Activated naive CD4-positive, alpha-beta T cell treated with anti-CD3 and anti-CD28 coated beads for 36 hours (primary cell): ENCODE results near the gene RRM1. TPM values are rescaled to one million over a fixed set of nuclear protein-coding genes. Genes with fewer than 3 reads are reported as not detected.
A peak's percentile ranks its signal among the peaks of the same experiment; 100 is the strongest.
"Not testable (repeated sequence)": the region's sequence is repeated elsewhere in the genome, so short reads cannot be mapped to it uniquely, and the experiment has no call there.

Experiments used
- CTCF ChIA-PET: fragments of 350-600 bp; sonication (Branson Sonifier 250); formaldehyde crosslinking; loops from one replicate; lab custom pipeline; 2021; ENCODE audit warnings: antibody characterized with exemption; lab: Charles Lee
- DNase-seq: peaks from one replicate; pipeline ENCODE4 v3.0.0-alpha.2; 2020
- H3K27ac Mint-ChIP-seq: one replicate; pipeline ENCODE4 v1.8.0; 2021; ENCODE audit warnings: mild to moderate bottlenecking, mixed read lengths
- H3K27me3 Mint-ChIP-seq: one replicate; pipeline ENCODE4 v1.8.0; 2021; ENCODE audit warnings: low read depth, mixed read lengths
- H3K36me3 Mint-ChIP-seq: one replicate; pipeline ENCODE4 v1.8.0; 2021; ENCODE audit warnings: low read depth, mixed read lengths
- H3K4me1 Mint-ChIP-seq: one replicate; pipeline ENCODE4 v1.8.0; 2021; ENCODE audit warnings: low read depth, mixed read lengths
- H3K4me3 Mint-ChIP-seq: one replicate; pipeline ENCODE4 v1.8.0; 2021; ENCODE audit warnings: mild to moderate bottlenecking, moderate library complexity, mixed read lengths
- H3K9me3 Mint-ChIP-seq: one replicate; pipeline ENCODE4 v1.8.0; 2021; ENCODE audit warnings: mixed read lengths
- intact Hi-C: fragments of 100-400 bp; cut with micrococcal nuclease; formaldehyde crosslinking; loops from one replicate; pipeline ENCODE4 v1.15.1; 2023
- total RNA-seq, 2 experiments: library from RNA; stranded (reverse); gene quantifications; one replicate each; pipeline ENCODE4 v1.2.3, GENCODE V29; 2021

Gene RRM1
- total RNA-seq, 2 experiments from 2014 or later: 296 to 311 TPM

DNA sequence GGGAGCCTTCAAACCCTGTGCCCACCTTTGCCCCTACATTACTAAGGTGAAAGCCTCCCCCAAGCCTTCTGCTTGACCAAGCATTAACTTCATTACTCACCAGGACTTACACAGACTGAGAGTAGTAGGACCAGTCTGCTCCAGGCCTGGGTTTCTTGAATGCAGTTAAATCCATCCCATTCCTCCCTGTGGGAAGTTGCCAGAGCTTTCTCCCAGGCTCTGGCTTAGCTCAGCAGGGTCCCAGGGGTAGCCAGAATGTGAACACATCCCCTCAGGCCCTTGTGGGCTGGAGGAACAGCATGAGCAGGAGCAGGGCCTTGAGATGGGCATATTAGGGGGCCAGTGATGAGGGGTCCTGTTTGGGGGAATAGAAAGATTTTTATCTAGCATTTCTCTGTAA, 59.9 kb downstream of the RRM1 start:
- no peak for DNase-seq
- Mint-ChIP-seq H3K36me3 (no peaks in the 10 kb centered on the region), H3K9me3 (no peaks in the 10 kb centered on the region), H3K27me3 (no peaks in the 10 kb centered on the region), H3K4me3 (no peak overlapping the region), H3K4me1 (no peaks in the 10 kb centered on the region), H3K27ac (no peak overlapping the region)
- intact Hi-C loops: loop anchor here (5.0 kb wide), 1 partner anchor 52 kb away; no protein-coding TSS in a partner anchor
- CTCF ChIA-PET: no interaction called here

DNA sequence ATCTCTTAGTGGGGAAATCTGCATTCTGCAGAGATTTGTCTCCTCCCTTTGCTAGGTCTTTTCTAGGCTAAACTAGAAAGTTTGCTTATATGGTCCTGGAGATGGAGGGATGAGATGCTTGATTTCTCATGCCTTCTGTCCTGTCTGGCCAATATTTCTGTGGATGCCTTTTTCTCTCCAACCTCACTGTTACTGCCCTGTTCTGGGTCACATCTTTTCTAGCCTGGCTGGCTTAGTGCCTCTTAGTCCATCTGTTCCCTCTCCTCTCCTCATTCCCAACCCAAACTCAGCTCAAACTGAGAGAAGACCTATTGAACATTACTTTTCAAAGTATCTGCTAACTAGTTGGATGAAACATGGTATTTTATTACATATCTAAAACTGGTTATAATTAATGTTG, 62.0 kb downstream of the RRM1 start:
- intact Hi-C loops: no loop called here
- no peak for DNase-seq
- Mint-ChIP-seq H3K4me1 (no peaks in the 10 kb centered on the region), H3K9me3 (no peaks in the 10 kb centered on the region), H3K36me3 (no peaks in the 10 kb centered on the region), H3K27ac (no peak overlapping the region), H3K4me3 (no peak overlapping the region), H3K27me3 (no peaks in the 10 kb centered on the region)
- CTCF ChIA-PET: no interaction called here

DNA sequence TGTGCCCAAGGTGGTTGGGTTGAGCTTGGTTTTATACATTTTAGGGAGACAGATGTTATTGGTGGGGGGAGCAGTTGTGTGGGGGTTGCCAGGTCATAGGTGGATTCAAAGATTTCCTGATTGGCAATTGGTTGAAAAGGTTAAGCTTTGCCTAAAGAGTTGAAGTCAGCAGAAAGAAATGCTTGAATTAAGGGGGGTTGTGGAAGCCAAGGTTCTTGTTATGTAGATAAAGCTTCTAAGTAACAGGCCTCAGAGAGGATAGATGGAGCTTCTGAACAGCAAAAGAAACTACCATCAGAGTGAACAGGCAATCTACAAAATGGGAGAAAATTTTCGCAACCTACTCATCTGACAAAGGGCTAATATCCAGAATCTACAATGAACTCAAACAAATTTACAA, 64.2 kb downstream of the RRM1 start:
- H3K4me1 Mint-ChIP-seq, H3K27me3 Mint-ChIP-seq, CTCF ChIA-PET, H3K36me3 Mint-ChIP-seq, H3K9me3 Mint-ChIP-seq, H3K27ac Mint-ChIP-seq, H3K4me3 Mint-ChIP-seq, intact Hi-C loops, DNase-seq: not testable (repeated sequence)

DNA sequence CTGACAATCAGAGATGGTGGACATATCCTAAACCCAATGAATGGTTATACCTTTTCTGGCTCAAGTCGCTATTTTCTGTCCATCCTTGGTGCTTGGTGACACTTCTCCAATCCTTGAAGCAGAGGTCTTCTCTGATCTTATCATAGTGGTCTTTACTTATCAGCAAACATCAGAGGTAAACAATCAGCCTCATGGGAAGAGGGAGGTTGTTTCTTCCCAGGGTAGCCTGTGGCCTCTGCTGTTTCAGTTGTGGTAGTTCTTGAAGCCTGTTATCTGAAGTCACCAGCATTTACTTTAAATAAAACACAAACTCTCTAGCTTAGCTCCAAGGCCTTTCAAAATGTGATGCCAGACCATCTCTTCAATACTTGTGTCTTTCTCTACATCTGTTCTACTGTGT, 66.7 kb downstream of the RRM1 start:
- CTCF ChIA-PET: interaction anchor here (1.3 kb wide), 1 partner anchor 26 kb away, joined by 5 read pairs; no protein-coding TSS in a partner anchor
- DNase-seq: no peak
- intact Hi-C loops: no loop called here
- peaks cover 5% of the 10 kb centered on the region for H3K4me1 Mint-ChIP-seq
- H3K36me3 Mint-ChIP-seq: no peaks in the 10 kb centered on the region
- no peak overlapping the region for H3K27ac Mint-ChIP-seq
- no peaks in the 10 kb centered on the region for H3K27me3 Mint-ChIP-seq
- no peaks in the 10 kb centered on the region for H3K9me3 Mint-ChIP-seq
- no peak overlapping the region for H3K4me3 Mint-ChIP-seq

DNA sequence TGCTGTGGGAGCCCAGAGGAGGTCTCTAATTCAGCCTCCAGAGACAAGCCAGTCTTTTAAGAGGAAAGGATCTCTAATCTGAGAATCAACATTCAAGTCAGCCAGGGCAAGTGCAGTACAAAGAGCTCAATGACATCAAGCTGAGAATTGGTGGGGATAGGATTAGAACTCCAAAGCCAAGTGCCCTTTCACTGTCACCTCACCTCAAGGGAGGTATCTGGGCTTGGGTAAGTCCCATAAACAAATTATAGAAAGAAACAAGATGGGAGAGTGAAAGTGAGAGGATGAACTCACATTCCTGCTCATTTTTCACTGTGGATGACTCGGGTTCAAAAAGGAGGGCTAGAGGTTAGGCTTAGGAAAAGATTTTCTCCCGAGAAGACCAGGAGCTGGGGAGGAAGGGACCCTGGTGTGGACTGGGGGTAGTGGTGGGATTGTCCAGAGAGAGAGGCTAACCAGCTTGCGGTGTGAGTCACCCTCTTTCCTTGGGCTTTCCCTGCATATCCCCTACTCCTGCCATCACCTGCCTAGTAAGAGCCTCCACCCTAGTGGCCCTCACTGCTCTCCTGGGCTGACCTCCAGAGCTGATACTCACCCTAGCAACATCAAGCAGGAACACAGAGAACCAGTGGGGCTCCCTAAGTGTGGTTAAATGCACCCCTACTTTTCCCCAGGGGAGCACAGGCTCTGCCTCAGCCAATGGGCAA, 70.4 kb downstream of the RRM1 start:
- no peaks in the 10 kb centered on the region for H3K9me3 Mint-ChIP-seq
- intact Hi-C loops: no loop called here
- no peak overlapping the region for H3K4me3 Mint-ChIP-seq
- H3K27ac Mint-ChIP-seq: no peak overlapping the region
- no peak for DNase-seq
- H3K36me3 Mint-ChIP-seq: no peaks in the 10 kb centered on the region
- CTCF ChIA-PET: interaction anchor here (0.6 to 1.0 kb wide), 2 partner anchors 19 to 122 kb away, joined by 4 read pairs; no protein-coding TSS in a partner anchor
- H3K27me3 Mint-ChIP-seq: no peaks in the 10 kb centered on the region
- H3K4me1 Mint-ChIP-seq: peaks cover 5% of the 10 kb centered on the region

GRCh38 chr11:4167292-4167691, 72.7 kb downstream of the RRM1 start:
- Mint-ChIP-seq H3K9me3 (no peaks in the 10 kb centered on the region), H3K4me3 (no peak overlapping the region), H3K4me1 (peaks cover 5% of the 10 kb centered on the region), H3K27ac (no peak overlapping the region), H3K36me3 (no peaks in the 10 kb centered on the region), H3K27me3 (no peaks in the 10 kb centered on the region)
- CTCF ChIA-PET: interaction anchor here (1.8 kb wide), 1 partner anchor 20 kb away, joined by 6 read pairs; no protein-coding TSS in a partner anchor
- no peak for DNase-seq
- intact Hi-C loops: no loop called here

DNA sequence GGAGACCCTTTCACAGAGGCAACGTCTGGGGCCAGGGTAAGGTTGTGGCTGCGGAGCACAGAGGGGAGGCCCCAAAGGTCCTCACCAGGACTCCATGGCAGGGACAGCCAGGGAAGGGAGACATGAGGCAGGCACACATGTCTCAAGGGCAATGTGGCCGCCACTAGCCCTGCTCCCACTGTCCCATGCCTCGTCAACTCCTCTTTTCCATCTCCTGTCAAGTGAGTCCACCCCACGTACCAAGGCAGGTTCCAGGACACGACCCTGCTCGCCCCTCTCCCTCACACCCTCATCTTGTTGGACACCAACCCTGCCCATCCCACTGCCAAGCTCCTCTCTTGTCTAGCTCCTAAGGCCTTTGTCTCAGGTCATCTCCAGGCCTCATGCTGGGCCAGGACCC, 73.2 kb downstream of the RRM1 start:
- Mint-ChIP-seq H3K36me3 (no peaks in the 10 kb centered on the region), H3K4me1 (peaks cover 5% of the 10 kb centered on the region), H3K27ac (no peak overlapping the region), H3K4me3 (no peak overlapping the region), H3K9me3 (no peaks in the 10 kb centered on the region), H3K27me3 (no peaks in the 10 kb centered on the region)
- no peak for DNase-seq
- CTCF ChIA-PET: interaction anchor here (1.8 kb wide), 1 partner anchor 19 kb away, joined by 6 read pairs; no protein-coding TSS in a partner anchor
- intact Hi-C loops: no loop called here

GRCh38 chr11:4175620-4176350, 81.2 kb downstream of the RRM1 start:
- CTCF ChIA-PET, H3K27ac Mint-ChIP-seq, intact Hi-C loops, H3K4me1 Mint-ChIP-seq, H3K4me3 Mint-ChIP-seq, H3K27me3 Mint-ChIP-seq, H3K9me3 Mint-ChIP-seq, DNase-seq, H3K36me3 Mint-ChIP-seq: not testable (repeated sequence)

DNA sequence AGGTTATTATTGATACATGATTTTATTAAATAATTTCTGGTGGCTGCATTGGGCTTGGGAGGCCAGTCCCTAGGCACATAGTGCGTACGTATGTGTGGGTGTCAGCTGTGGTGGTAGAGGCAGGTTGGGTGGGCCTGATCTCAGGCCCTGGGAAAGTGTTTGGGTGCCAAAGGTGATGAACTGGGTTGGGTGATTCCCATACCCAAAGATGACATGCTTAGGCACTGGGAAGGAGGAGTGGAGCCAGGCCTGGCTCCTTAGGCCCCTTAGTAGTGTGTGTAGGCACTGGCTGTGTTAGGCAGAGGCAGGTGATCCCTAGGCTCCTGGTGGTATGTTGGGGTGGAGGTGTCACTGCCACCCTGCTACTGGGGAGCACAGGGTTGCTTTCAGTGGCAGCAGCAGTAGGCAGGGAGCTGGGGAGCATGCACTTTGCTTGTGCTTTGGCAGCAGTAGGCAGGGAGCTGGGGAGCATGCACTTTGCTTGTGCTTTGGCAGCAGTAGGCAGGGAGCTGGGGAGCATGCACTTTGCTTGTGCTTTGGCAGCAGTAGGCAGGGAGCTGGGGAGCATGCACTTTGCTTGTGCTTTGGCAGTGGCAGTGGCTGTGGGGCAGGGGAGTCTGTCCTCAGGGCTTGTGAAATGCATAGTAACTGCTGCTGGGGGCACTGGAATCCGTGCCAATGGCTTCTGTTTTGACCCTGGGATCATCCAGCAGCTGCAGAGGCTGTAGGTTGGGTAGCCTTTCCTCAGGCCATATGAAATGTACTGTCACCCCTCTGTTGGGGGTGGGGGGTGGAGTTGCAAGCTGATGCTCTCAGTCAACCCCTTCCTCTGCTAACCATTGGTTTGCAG, 84.4 kb downstream of the RRM1 start:
- no peak for DNase-seq
- Mint-ChIP-seq H3K4me3 (no peak overlapping the region), H3K36me3 (no peaks in the 10 kb centered on the region), H3K4me1 (no peaks in the 10 kb centered on the region), H3K27ac (no peak overlapping the region), H3K9me3 (no peaks in the 10 kb centered on the region), H3K27me3 (peaks cover 2% of the 10 kb centered on the region)
- intact Hi-C loops: no loop called here
- CTCF ChIA-PET: interaction anchor here (2.8 kb wide), 1 partner anchor 8 kb away, joined by 13 read pairs; no protein-coding TSS in a partner anchor

DNA sequence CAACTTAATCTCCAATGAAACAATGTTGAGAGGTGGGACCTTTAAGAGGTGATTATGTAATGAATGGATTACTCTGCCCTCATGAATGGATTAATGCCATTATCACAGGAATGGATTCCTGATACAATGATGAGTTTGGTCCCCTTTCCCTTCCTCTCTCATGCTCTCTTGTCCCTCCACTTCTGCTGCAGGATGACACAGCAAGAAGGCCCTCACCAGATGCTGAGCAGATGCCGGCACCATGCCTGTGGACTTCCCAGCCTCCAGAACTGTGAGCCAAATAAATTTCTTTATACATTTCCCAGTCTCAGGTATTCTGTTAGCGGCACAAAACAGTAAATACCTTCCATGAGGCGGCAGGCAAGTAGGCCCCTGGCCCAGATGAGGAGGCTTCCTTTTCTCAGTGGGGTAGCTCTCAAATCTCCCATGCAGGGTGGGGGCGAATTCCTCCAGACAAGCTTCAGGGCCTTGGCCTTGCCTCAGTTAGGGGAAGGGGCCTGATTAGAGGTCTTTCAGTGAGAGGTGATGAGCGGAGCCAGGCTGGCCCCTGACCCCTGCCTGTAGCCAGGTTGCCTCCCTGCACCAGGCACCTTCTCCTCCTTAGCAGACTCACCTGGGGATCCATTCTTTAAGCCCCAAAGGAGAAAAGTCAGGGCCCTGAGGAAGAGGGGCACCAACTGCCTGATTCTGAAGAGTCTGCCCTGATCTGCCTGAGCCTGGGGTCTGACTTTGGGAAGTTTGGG, 86.0 kb downstream of the RRM1 start:
- intact Hi-C loops: no loop called here
- H3K4me1 Mint-ChIP-seq: no peaks in the 10 kb centered on the region
- H3K27me3 Mint-ChIP-seq: peaks cover 2% of the 10 kb centered on the region
- no peaks in the 10 kb centered on the region for H3K36me3 Mint-ChIP-seq
- DNase-seq: no peak
- no peak overlapping the region for H3K27ac Mint-ChIP-seq
- no peaks in the 10 kb centered on the region for H3K9me3 Mint-ChIP-seq
- CTCF ChIA-PET: interaction anchor here (0.8 to 4.6 kb wide), 2 partner anchors 358 to 384 kb away, joined by 3 to 30 read pairs; no protein-coding TSS in a partner anchor
- no peak overlapping the region for H3K4me3 Mint-ChIP-seq

GRCh38 chr11:4181782-4182721, 87.5 kb downstream of the RRM1 start:
- Mint-ChIP-seq H3K36me3 (no peaks in the 10 kb centered on the region), H3K27ac (no peak overlapping the region), H3K27me3 (peaks cover 2% of the 10 kb centered on the region), H3K4me3 (no peak overlapping the region), H3K4me1 (no peaks in the 10 kb centered on the region), H3K9me3 (no peaks in the 10 kb centered on the region)
- DNase-seq: peak; percentile 69
- CTCF ChIA-PET: interaction anchor here (0.6 to 4.6 kb wide), 5 partner anchors 24 to 508 kb away, joined by 3 to 30 read pairs (median 3); no protein-coding TSS in a partner anchor
- intact Hi-C loops: no loop called here
